ENCODE data around the gene TMEM254. TPM values are rescaled to one million over a fixed set of nuclear protein-coding genes. Genes with fewer than 3 reads are reported as not detected.

Gene TMEM254
- total and polyA plus RNA-seq, 2 of the 4 experiments (the other 2 are of a cell fraction), result 4.7 to 10.7 TPM

DNA sequence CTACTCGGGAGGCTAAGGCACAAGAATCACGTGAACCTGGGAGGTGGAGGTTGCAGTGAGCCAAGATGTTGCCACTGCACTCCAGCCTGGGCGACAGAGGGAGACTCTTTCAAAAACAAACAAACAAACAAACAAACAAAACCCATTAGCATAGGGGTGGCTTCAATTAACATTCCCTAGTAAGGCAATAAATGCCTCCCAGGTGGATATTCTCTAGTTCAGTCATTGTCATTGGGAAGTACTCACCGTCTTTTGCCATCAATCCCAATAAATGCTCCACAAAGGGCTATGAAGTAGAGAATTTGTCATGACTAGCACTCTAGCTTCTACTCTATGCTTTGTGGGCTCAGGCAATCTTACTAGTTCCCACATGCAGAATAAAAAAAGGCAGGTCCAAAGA, 11.7 kb upstream of the TMEM254 start:
- ATAC-seq (ENCODE audit: low read depth), result no peak
- H3K27me3 ChIP-seq (ENCODE audit: control insufficient read depth, insufficient read depth, low read length), result no peaks in the 10 kb centered on the region
- H2AK5ac ChIP-seq (ENCODE audit: low read depth, low read length), result no peak overlapping the region
- H4K20me1 ChIP-seq (ENCODE audit: insufficient read depth, low read length), result no peaks in the 10 kb centered on the region
- no TSS peak for BruUV-seq (replicated peaks)
- TF ChIP-seq MXI1 (IDR thresholded peaks at IDR 0.05; ENCODE audit: borderline replicate concordance, low read depth, low read length) (no peak), FOS (IDR thresholded peaks at IDR 0.05; ENCODE audit: low read depth, low read length) (no peak), BHLHE40 (IDR thresholded peaks at IDR 0.05; ENCODE audit: low read depth, low read length) (no peak), NFE2L2 (IDR thresholded peaks at IDR 0.05; ENCODE audit: low read depth, low read length) (no peak), POLR2A (IDR thresholded peaks at IDR 0.05; ENCODE audit: low read depth, low read length) (no peak), CHD1 (IDR thresholded peaks at IDR 0.05; ENCODE audit: low read depth, low read length) (no peak), RCOR1 (IDR thresholded peaks at IDR 0.05; ENCODE audit: insufficient replicate concordance, low read length) (no peak), MAFK (IDR thresholded peaks at IDR 0.05; ENCODE audit: low read depth, low read length) (no peak), RFX5 (IDR thresholded peaks at IDR 0.05; ENCODE audit: low read depth, low read length) (no peak), SMC3 (IDR thresholded peaks at IDR 0.05; ENCODE audit: low read depth, low read length) (no peak), MAZ (IDR thresholded peaks at IDR 0.05; ENCODE audit: borderline replicate concordance, low read depth, low read length) (no peak), RAD21 (IDR thresholded peaks at IDR 0.05; ENCODE audit: low read length) (no peak)
- TF ChIP-seq, protein P1, sequence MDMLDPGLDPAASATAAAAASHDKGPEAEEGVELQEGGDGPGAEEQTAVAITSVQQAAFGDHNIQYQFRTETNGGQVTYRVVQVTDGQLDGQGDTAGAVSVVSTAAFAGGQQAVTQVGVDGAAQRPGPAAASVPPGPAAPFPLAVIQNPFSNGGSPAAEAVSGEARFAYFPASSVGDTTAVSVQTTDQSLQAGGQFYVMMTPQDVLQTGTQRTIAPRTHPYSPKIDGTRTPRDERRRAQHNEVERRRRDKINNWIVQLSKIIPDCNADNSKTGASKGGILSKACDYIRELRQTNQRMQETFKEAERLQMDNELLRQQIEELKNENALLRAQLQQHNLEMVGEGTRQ (IDR thresholded peaks at IDR 0.05; ENCODE audit: low read depth, low read length), result no peak
- TF ChIP-seq, protein P2, sequence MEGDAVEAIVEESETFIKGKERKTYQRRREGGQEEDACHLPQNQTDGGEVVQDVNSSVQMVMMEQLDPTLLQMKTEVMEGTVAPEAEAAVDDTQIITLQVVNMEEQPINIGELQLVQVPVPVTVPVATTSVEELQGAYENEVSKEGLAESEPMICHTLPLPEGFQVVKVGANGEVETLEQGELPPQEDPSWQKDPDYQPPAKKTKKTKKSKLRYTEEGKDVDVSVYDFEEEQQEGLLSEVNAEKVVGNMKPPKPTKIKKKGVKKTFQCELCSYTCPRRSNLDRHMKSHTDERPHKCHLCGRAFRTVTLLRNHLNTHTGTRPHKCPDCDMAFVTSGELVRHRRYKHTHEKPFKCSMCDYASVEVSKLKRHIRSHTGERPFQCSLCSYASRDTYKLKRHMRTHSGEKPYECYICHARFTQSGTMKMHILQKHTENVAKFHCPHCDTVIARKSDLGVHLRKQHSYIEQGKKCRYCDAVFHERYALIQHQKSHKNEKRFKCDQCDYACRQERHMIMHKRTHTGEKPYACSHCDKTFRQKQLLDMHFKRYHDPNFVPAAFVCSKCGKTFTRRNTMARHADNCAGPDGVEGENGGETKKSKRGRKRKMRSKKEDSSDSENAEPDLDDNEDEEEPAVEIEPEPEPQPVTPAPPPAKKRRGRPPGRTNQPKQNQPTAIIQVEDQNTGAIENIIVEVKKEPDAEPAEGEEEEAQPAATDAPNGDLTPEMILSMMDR (conservative IDR thresholded peaks at IDR 0.05; ENCODE audit: low read depth, low read length), result no peak
- TF ChIP-seq, protein P3, sequence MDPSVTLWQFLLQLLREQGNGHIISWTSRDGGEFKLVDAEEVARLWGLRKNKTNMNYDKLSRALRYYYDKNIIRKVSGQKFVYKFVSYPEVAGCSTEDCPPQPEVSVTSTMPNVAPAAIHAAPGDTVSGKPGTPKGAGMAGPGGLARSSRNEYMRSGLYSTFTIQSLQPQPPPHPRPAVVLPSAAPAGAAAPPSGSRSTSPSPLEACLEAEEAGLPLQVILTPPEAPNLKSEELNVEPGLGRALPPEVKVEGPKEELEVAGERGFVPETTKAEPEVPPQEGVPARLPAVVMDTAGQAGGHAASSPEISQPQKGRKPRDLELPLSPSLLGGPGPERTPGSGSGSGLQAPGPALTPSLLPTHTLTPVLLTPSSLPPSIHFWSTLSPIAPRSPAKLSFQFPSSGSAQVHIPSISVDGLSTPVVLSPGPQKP (IDR thresholded peaks at IDR 0.05; ENCODE audit: borderline replicate concordance, low read depth, low read length), result no peak
- H2AK9ac ChIP-seq (replicated peaks; ENCODE audit: low read depth, low read length, poor library complexity), result no peak overlapping the region
- H3K9ac ChIP-seq (ENCODE audit: low read depth, low read length), result no peak overlapping the region
- WGBS, 2 experiments (ENCODE audit: extremely low coverage in 2 of 2, insufficient read length in 1 of 2), result no CpG with 5 or more reads among the region's 4 CpGs
- H3K23ac ChIP-seq (ENCODE audit: low read depth, low read length), result no peak overlapping the region
- no peak overlapping the region for H3K14ac ChIP-seq (replicated peaks; ENCODE audit: low read depth, low read length)
- no peaks in the 10 kb centered on the region for H3K9me3 ChIP-seq (ENCODE audit: control insufficient read depth, insufficient read depth, low read length)
- H4K8ac ChIP-seq (ENCODE audit: low read depth in 2 of 2, low read length in 2 of 2), result no peak overlapping the region
- H2BK5ac ChIP-seq (ENCODE audit: low read depth, low read length, poor library complexity, severe bottlenecking), result no peak overlapping the region
- no peaks in the 10 kb centered on the region for H3K79me1 ChIP-seq (ENCODE audit: low read depth in 1 of 2, low read length in 2 of 2)
- no peaks in the 10 kb centered on the region for H3K4me1 ChIP-seq (ENCODE audit: control insufficient read depth, insufficient read depth, low read length)
- intact Hi-C loops (cut with micrococcal nuclease) (no loop called here), dilution Hi-C loops (cut with HindIII; ENCODE audit: low sequenced_read_pairs, unreplicated experiment) (no loop called here), in situ Hi-C loops (cut with MboI; ENCODE audit: low sequenced_read_pairs) (no loop called here)
- H2BK20ac ChIP-seq (ENCODE audit: low read depth, low read length), result no peak overlapping the region
- no peak overlapping the region for H2BK15ac ChIP-seq (ENCODE audit: low read depth, low read length)
- H3K9me1 ChIP-seq (ENCODE audit: insufficient read depth, low read length), result no peaks in the 10 kb centered on the region
- H2BK120ac ChIP-seq (ENCODE audit: low read depth, low read length), result no peak overlapping the region
- H4K5ac ChIP-seq (ENCODE audit: low read depth, low read length), result no peak overlapping the region
- no peak overlapping the region for H3K18ac ChIP-seq (ENCODE audit: low read depth, low read length)
- H3K4me3 ChIP-seq (ENCODE audit: insufficient read depth, low read depth, low read length), result no peak overlapping the region
- H3K27ac ChIP-seq (ENCODE audit: insufficient read depth, low read length), result no peak overlapping the region
- H4K91ac ChIP-seq (ENCODE audit: insufficient read depth, low read depth, low read length), result no peak overlapping the region
- H3K4ac ChIP-seq (ENCODE audit: low read depth, low read length), result no peak overlapping the region
- CTCF ChIA-PET, result interaction anchor here (0.8 kb wide), 1 partner anchor 20 kb away, joined by 4 read pairs; no protein-coding TSS in a partner anchor
- no peak overlapping the region for H3K56ac ChIP-seq (ENCODE audit: extremely low read depth, insufficient read depth, low read length)
- H2AFZ ChIP-seq (replicated peaks; ENCODE audit: low read length, poor library complexity), result no peak overlapping the region
- H3K36me3 ChIP-seq (ENCODE audit: control insufficient read depth, insufficient read depth, low read length), result no peaks in the 10 kb centered on the region
- POLR2A ChIA-PET (ENCODE audit: unreplicated experiment), result no interaction called here
- no peak for DNase-seq
- no peak overlapping the region for H3K4me2 ChIP-seq (ENCODE audit: low read depth, low read length)
